GM18907 (cell line): Measurements from ENCODE around the gene BET1L.
A peak's percentile ranks its signal among the peaks of the same experiment; 100 is the strongest.
"Not testable (repeated sequence)": the region's sequence is repeated elsewhere in the genome, so short reads cannot be mapped to it uniquely, and the experiment has no call there.

Experiments used
- ATAC-seq: cut with Tn5 transposase; IDR thresholded peaks from one replicate; pipeline ENCODE4 v1.9.1; 2021; ENCODE audit warnings: mild to moderate bottlenecking, moderate library complexity; ENCODE audit not compliant: unreplicated experiment

BET1L gene

GRCh38 chr11:207208-207862 is at the start of gene BET1L, which contains the start of gene RIC8A:
TSS of gene BET1L (minus strand) at chr11:207399. CDS start at chr11:207321, 78 bp downstream.
TSS of gene RIC8A (plus strand) at chr11:207708. CDS start at chr11:208855, 1,147 bp downstream.
- peak; percentile 76 for ATAC-seq

- no peak for ATAC-seq
These were observed 48.6 kb upstream of the BET1L start for GRCh38 chr11:255816-256215.

GRCh38 chr11:255176-255575 is 48.0 kb upstream of the BET1L start:
- ATAC-seq, result no peak

- ATAC-seq, result no peak
These were observed 46.7 kb upstream of the BET1L start for GRCh38 chr11:253886-254270.

- no peak for ATAC-seq
These were observed 46.1 kb upstream of the BET1L start for GRCh38 chr11:253160-253885.

- ATAC-seq, result no peak
These were observed 45.5 kb upstream of the BET1L start for GRCh38 chr11:252666-253065.

GRCh38 chr11:251550-251949 is 44.4 kb upstream of the BET1L start:
- ATAC-seq, result no peak

GRCh38 chr11:250740-251299 is 43.6 kb upstream of the BET1L start:
- no peak for ATAC-seq

GRCh38 chr11:250274-250673 is 43.1 kb upstream of the BET1L start:
- no peak for ATAC-seq

GRCh38 chr11:249062-249461 is 41.9 kb upstream of the BET1L start:
- no peak for ATAC-seq

GRCh38 chr11:244376-244775 is 37.2 kb upstream of the BET1L start:
- ATAC-seq, result no peak

GRCh38 chr11:241634-242033 is 34.4 kb upstream of the BET1L start:
- no peak for ATAC-seq

GRCh38 chr11:240315-240714 is 33.1 kb upstream of the BET1L start:
- no peak for ATAC-seq

- ATAC-seq, result not testable (repeated sequence)
These were observed 31.1 kb upstream of the BET1L start for GRCh38 chr11:238346-238745.

GRCh38 chr11:236774-237767 is 29.9 kb upstream of the BET1L start, which contains the start of gene PSMD13:
TSS of gene PSMD13 (plus strand) at chr11:236976. CDS start at chr11:237050, 74 bp downstream.
- peak; percentile 82 for ATAC-seq

GRCh38 chr11:235997-236773 is 29.0 kb upstream of the BET1L start, which contains the start of gene SIRT3:
TSS of gene SIRT3 (minus strand) at chr11:236342. CDS start at chr11:236328, 14 bp downstream.
- ATAC-seq, result peak; percentile 71

GRCh38 chr11:235609-235996 is 28.4 kb upstream of the BET1L start:
- no peak for ATAC-seq

- no peak for ATAC-seq
These were observed 28.0 kb upstream of the BET1L start for GRCh38 chr11:235180-235579.

- no peak for ATAC-seq
These were observed 25.8 kb upstream of the BET1L start for GRCh38 chr11:232783-233565.
